OCI-LY7 (cell line): ENCODE measurements around the gene IFI6. TPM values are rescaled to one million over a fixed set of nuclear protein-coding genes. Genes with fewer than 3 reads are reported as not detected.
"Not testable (repeated sequence)": the region's sequence is repeated elsewhere in the genome, so short reads cannot be mapped to it uniquely, and the experiment has no call there.

Experiments
- BruUV-seq: library from RNA; stranded (reverse); fragments of 400-500 nt; replicated peaks from 2 replicates; lab custom pipeline; 2021; lab: Mats Ljungman, UMichigan
- CTCF ChIA-PET: fragments of 300-600 bp; sonication (Branson Sonifier 250); formaldehyde crosslinking; loops from one replicate; lab custom pipeline; 2022; ENCODE audit warnings: antibody characterized with exemption; ENCODE audit not compliant: unreplicated experiment; lab: Charles Lee
- POLR2A ChIA-PET: fragments of 300-600 bp; sonication (Branson Sonifier 250); formaldehyde crosslinking; loops from one replicate; lab custom pipeline; 2022; ENCODE audit warnings: antibody characterized with exemption; lab: Charles Lee
- DNase-seq: peaks from one replicate; pipeline ENCODE4 v3.0.0-alpha.2; 2015; ENCODE audit warnings: low spot score
- H2AFZ ChIP-seq: fragments of 200-600 bp; sonication (generic), shearing (Covaris generic); 2 replicates; pipeline ENCODE4 v1.6.1; 2014; ENCODE audit warnings: mild to moderate bottlenecking, antibody characterized with exemption, low read length, moderate library complexity
- H3K27ac ChIP-seq: fragments of 200-600 bp; sonication (generic); 2 replicates; pipeline ENCODE4 v1.5.1; 2014; ENCODE audit warnings: mixed run types, low read depth, mild to moderate bottlenecking, moderate library complexity, low read length, inconsistent platforms; ENCODE audit not compliant: poor library complexity, severe bottlenecking
- H3K36me3 ChIP-seq: fragments of 200-600 bp; sonication (generic); 2 replicates; pipeline ENCODE4 v1.6.1; 2014; ENCODE audit warnings: mild to moderate bottlenecking, antibody characterized with exemption, low read length, moderate library complexity, mixed read lengths; ENCODE audit not compliant: insufficient read depth
- H3K4me1 ChIP-seq: fragments of 200-600 bp; sonication (generic); 2 replicates; pipeline ENCODE4 v1.5.1; 2014; ENCODE audit warnings: mild to moderate bottlenecking, low read length; ENCODE audit not compliant: insufficient read depth, poor library complexity, severe bottlenecking
- H3K4me2 ChIP-seq: fragments of 200-600 bp; sonication (generic); 2 replicates; pipeline ENCODE4 v1.6.1; 2014; ENCODE audit warnings: mild to moderate bottlenecking, low read length
- H3K4me3 ChIP-seq: fragments of 200-600 bp; sonication (generic); 2 replicates; pipeline ENCODE4 v1.5.1; 2014; ENCODE audit warnings: mild to moderate bottlenecking, low read depth, low read length; ENCODE audit not compliant: poor library complexity, severe bottlenecking
- H3K79me2 ChIP-seq: fragments of 200-600 bp; sonication (generic); 2 replicates; pipeline ENCODE4 v1.6.1; 2016; ENCODE audit warnings: low read depth, mild to moderate bottlenecking, low read length, moderate library complexity, mixed read lengths; ENCODE audit not compliant: insufficient read depth
- H3K9me2 ChIP-seq: fragments of 200-600 bp; sonication (generic); 2 replicates; pipeline ENCODE4 v1.6.1; 2016; ENCODE audit warnings: mild to moderate bottlenecking, low read length, mixed read lengths; ENCODE audit not compliant: insufficient read depth
- H3K9me3 ChIP-seq: fragments of 200-600 bp; sonication (generic); 2 replicates; pipeline ENCODE4 v1.6.1; 2014; ENCODE audit warnings: mild to moderate bottlenecking, mixed run types, low read length, mixed read lengths
- H4K20me1 ChIP-seq: fragments of 200-600 bp; sonication (generic); 2 replicates; pipeline ENCODE4 v1.6.1; 2014; ENCODE audit warnings: mild to moderate bottlenecking, antibody characterized with exemption, low read length, moderate library complexity, mixed read lengths; ENCODE audit not compliant: insufficient read depth
- CTCF ChIP-seq: fragments of 200-600 bp; sonication (generic); conservative IDR thresholded peaks from 2 replicates; pipeline ENCODE4 v1.5.1; 2014; ENCODE audit warnings: mild to moderate bottlenecking, antibody characterized with exemption, low read length, moderate library complexity, mixed read lengths
- EZH2phosphoT487 ChIP-seq: fragments of 200-600 bp; sonication (generic); IDR thresholded peaks from 2 replicates; pipeline ENCODE4 v1.6.1; 2018; ENCODE audit warnings: low read depth, borderline replicate concordance, mild to moderate bottlenecking, mixed run types, antibody characterized with exemption, low read length, moderate library complexity, mixed read lengths
- intact Hi-C: fragments of 100-400 bp; cut with micrococcal nuclease; formaldehyde crosslinking; loops from one replicate; pipeline ENCODE4 v1.10.0; 2022; ENCODE audit not compliant: unreplicated experiment
- total RNA-seq, 2 experiments: library from RNA; depleted of rRNA in 1 of 2; stranded (reverse); fragments of >200 nt in 1 of 2; shearing (Covaris generic) in 1 of 2; gene quantifications; 2 replicates each; pipeline ENCODE4 v1.2.3, GENCODE V29; 2014 to 2022

Gene IFI6
- total RNA-seq, 2 experiments from 2014 or later: 6.0 to 7.7 TPM

- no TSS peak for BruUV-seq
- Histone ChIP-seq H3K79me2 (no peaks in the 10 kb centered on the region), H3K27ac (no peak overlapping the region), H3K36me3 (no peaks in the 10 kb centered on the region), H3K9me2 (no peaks in the 10 kb centered on the region), H4K20me1 (no peaks in the 10 kb centered on the region), H3K9me3 (peaks cover 6% of the 10 kb centered on the region; the same call in 1 of the 2 replicates), H3K4me3 (no peak overlapping the region), H3K4me1 (no peaks in the 10 kb centered on the region), H2AFZ (no peak overlapping the region), H3K4me2 (no peak overlapping the region)
- TF ChIP-seq EZH2phosphoT487 (no peak), CTCF (no peak)
- POLR2A ChIA-PET: interaction anchor here (0.5 to 1.2 kb wide), 2 partner anchors 10 to 643 kb away, joined by 3 to 6 read pairs; no protein-coding TSS in a partner anchor
- CTCF ChIA-PET: interaction anchor here (0.5 kb wide), 1 partner anchor 288 kb away, joined by 3 read pairs; no protein-coding TSS in a partner anchor
- no peak for DNase-seq
- intact Hi-C loops: no loop called here
Measured at GRCh38 chr1:27686223-27686990, 14.4 kb upstream of the IFI6 start.

- H3K27ac ChIP-seq: no peak overlapping the region
- no peaks in the 10 kb centered on the region for H3K79me2 ChIP-seq
- H3K4me3 ChIP-seq: no peak overlapping the region
- no peaks in the 10 kb centered on the region for H3K4me1 ChIP-seq
- H3K4me2 ChIP-seq: no peak overlapping the region
- no peaks in the 10 kb centered on the region for H3K9me2 ChIP-seq
- ChIA-PET POLR2A (no interaction called here), CTCF (no interaction called here)
- no peak overlapping the region for H2AFZ ChIP-seq
- BruUV-seq: no TSS peak
- H4K20me1 ChIP-seq: no peaks in the 10 kb centered on the region
- no peaks in the 10 kb centered on the region for H3K36me3 ChIP-seq
- TF ChIP-seq EZH2phosphoT487: no peak
- TF ChIP-seq CTCF: no peak
- intact Hi-C loops: no loop called here
- peaks cover 7% of the 10 kb centered on the region; the same call in 1 of the 2 replicates for H3K9me3 ChIP-seq
- DNase-seq: no peak
Measured at GRCh38 chr1:27684176-27684575, 12.2 kb upstream of the IFI6 start.

- TF ChIP-seq CTCF (no peak), EZH2phosphoT487 (no peak)
- no peaks in the 10 kb centered on the region for H3K4me1 ChIP-seq
- intact Hi-C loops: no loop called here
- H3K4me2 ChIP-seq: no peak overlapping the region
- no peak for DNase-seq
- BruUV-seq: no TSS peak
- no peaks in the 10 kb centered on the region for H4K20me1 ChIP-seq
- no peak overlapping the region for H2AFZ ChIP-seq
- H3K9me2 ChIP-seq: no peaks in the 10 kb centered on the region
- no peaks in the 10 kb centered on the region for H3K79me2 ChIP-seq
- H3K9me3 ChIP-seq: peaks cover 7% of the 10 kb centered on the region; the same call in 1 of the 2 replicates
- no peak overlapping the region for H3K4me3 ChIP-seq
- H3K27ac ChIP-seq: no peak overlapping the region
- ChIA-PET POLR2A (interaction anchor here (0.6 kb wide), 1 partner anchor 196 kb away, joined by 3 read pairs; no protein-coding TSS in a partner anchor), CTCF (no interaction called here)
- no peaks in the 10 kb centered on the region for H3K36me3 ChIP-seq
Measured at GRCh38 chr1:27682351-27682944, 10.5 kb upstream of the IFI6 start.

- H2AFZ ChIP-seq, H3K9me3 ChIP-seq, H3K4me1 ChIP-seq, H3K4me2 ChIP-seq, DNase-seq, H3K27ac ChIP-seq, H3K4me3 ChIP-seq, BruUV-seq, H3K9me2 ChIP-seq, H4K20me1 ChIP-seq, POLR2A ChIA-PET, intact Hi-C loops, H3K36me3 ChIP-seq, H3K79me2 ChIP-seq, CTCF ChIA-PET: not testable (repeated sequence)
Measured at GRCh38 chr1:27681580-27681979, 9.6 kb upstream of the IFI6 start.
